B cell (primary cell): ENCODE results near the gene FBXW4. TPM values are rescaled to one million over a fixed set of nuclear protein-coding genes. Genes with fewer than 3 reads are reported as not detected.

Experiments
- ATAC-seq: fragments of 200-7000 bp; cut with Tn5 transposase; one replicate; pipeline ENCODE4 v1.10.0; 2021; ENCODE audit warnings: low read depth, mild to moderate bottlenecking, moderate number of reproducible peaks, moderate library complexity
- CTCF ChIA-PET: fragments of 350-600 bp; sonication (Branson Sonifier 250); formaldehyde crosslinking; loops from one replicate; lab custom pipeline; 2021; ENCODE audit warnings: antibody characterized with exemption, inconsistent platforms; lab: Charles Lee
- POLR2A ChIA-PET: fragments of 350-600 bp; sonication (Branson Sonifier 250); formaldehyde crosslinking; loops from one replicate; lab custom pipeline; 2021; ENCODE audit warnings: antibody characterized with exemption; lab: Charles Lee
- DNase-seq: peaks from one replicate; pipeline ENCODE4 v3.0.0; 2013
- H2AFZ ChIP-seq: 2 replicates; pipeline ENCODE4 v1.6.1; 2012; ENCODE audit warnings: mild to moderate bottlenecking, low read depth, low read length; ENCODE audit not compliant: insufficient read depth, poor library complexity, severe bottlenecking
- H3K27ac ChIP-seq, 2 donors: 1 replicate in 1 of 2; 2 replicates in 1 of 2; pipeline ENCODE4 v1.5.1; 2012 to 2013; ENCODE audit warnings: low read length in 2 of 2, mild to moderate bottlenecking in 2 of 2, moderate library complexity in 1 of 2
- H3K27me3 ChIP-seq, 4 experiments: fragments of 200-600 bp in 1 of 4; sonication (generic) in 1 of 4; replicated peaks in 1 of 4; 1 replicate in 2 of 4; 2 replicates in 2 of 4; pipeline versions ENCODE4 v1.6.1 to v1.7.0; 2013 to 2016; ENCODE audit warnings: low read length in 3 of 4, mild to moderate bottlenecking in 2 of 4, mixed read lengths in 1 of 4, moderate library complexity in 1 of 4; ENCODE audit not compliant: insufficient read depth in 4 of 4, control insufficient read depth in 3 of 4; ENCODE audit errors: control extremely low read depth in 1 of 4
- H3K36me3 ChIP-seq, 2 experiments: replicated peaks in 1 of 2; 1 replicate in 1 of 2; 2 replicates in 1 of 2; pipeline versions ENCODE4 v1.6.1 to v1.7.1; 2013; ENCODE audit warnings: low read length in 1 of 2; ENCODE audit not compliant: insufficient read depth in 2 of 2, control insufficient read depth in 1 of 2; ENCODE audit errors: control extremely low read depth in 1 of 2, extremely low read depth in 1 of 2
- H3K4me1 ChIP-seq, 2 donors: fragments of 200-600 bp in 1 of 2; sonication (generic) in 1 of 2; 1 replicate in 1 of 2; 2 replicates in 1 of 2; pipeline versions ENCODE4 v1.5.1 to v1.6.1; 2013 to 2017; ENCODE audit warnings: low read length in 2 of 2; ENCODE audit not compliant: control insufficient read depth in 2 of 2, insufficient read depth in 2 of 2
- H3K4me2 ChIP-seq: replicated peaks from 2 replicates; pipeline ENCODE3; 2012; ENCODE audit warnings: mild to moderate bottlenecking, low read depth, low read length; ENCODE audit not compliant: poor library complexity, severe bottlenecking
- H3K4me3 ChIP-seq, 5 experiments: fragments of 200-600 bp in 1 of 5; sonication (generic) in 1 of 5; 1 replicate in 3 of 5; 2 replicates in 2 of 5; pipeline versions ENCODE4 v1.5.1 to v1.7.0; 2011 to 2016; ENCODE audit warnings: low read length in 4 of 5, mild to moderate bottlenecking in 4 of 5, low read depth in 2 of 5, control low read depth in 1 of 5, moderate library complexity in 1 of 5; ENCODE audit not compliant: insufficient read depth in 1 of 5; ENCODE audit errors: control extremely low read depth in 1 of 5, extremely low read depth in 1 of 5
- H3K79me2 ChIP-seq: fragments of 200-600 bp; sonication (generic); one replicate; pipeline ENCODE4 v1.6.0; 2016; ENCODE audit warnings: low read length; ENCODE audit not compliant: control insufficient read depth, insufficient read depth
- H3K9ac ChIP-seq: fragments of 200-600 bp; sonication (generic); 2 replicates; pipeline ENCODE4 v1.6.1; 2017; ENCODE audit warnings: mild to moderate bottlenecking, low read length, moderate library complexity
- H3K9me3 ChIP-seq, 3 donors: one replicate each; pipeline versions ENCODE4 v1.6.1 to v1.7.1; 2013; ENCODE audit warnings: low read length in 2 of 3; ENCODE audit not compliant: control insufficient read depth in 2 of 3, insufficient read depth in 1 of 3; ENCODE audit errors: control extremely low read depth in 1 of 3
- H4K20me1 ChIP-seq: 2 replicates; pipeline ENCODE4 v1.6.0; 2012; ENCODE audit warnings: mild to moderate bottlenecking, low read length; ENCODE audit not compliant: insufficient read depth, control insufficient read depth, poor library complexity, severe bottlenecking
- H3K27ac Mint-ChIP-seq: one replicate; pipeline ENCODE4 v1.8.0; 2021; ENCODE audit warnings: mixed read lengths
- H3K27me3 Mint-ChIP-seq: one replicate; pipeline ENCODE4 v1.8.0; 2021; ENCODE audit warnings: mixed read lengths
- H3K4me1 Mint-ChIP-seq: one replicate; pipeline ENCODE4 v1.8.0; 2021; ENCODE audit warnings: mixed read lengths
- H3K4me3 Mint-ChIP-seq: one replicate; pipeline ENCODE4 v1.8.0; 2021; ENCODE audit warnings: mixed read lengths
- H3K9me3 Mint-ChIP-seq: one replicate; pipeline ENCODE4 v1.8.0; 2022; ENCODE audit warnings: mixed read lengths; ENCODE audit not compliant: insufficient read depth
- CTCF ChIP-seq: fragments of 200-600 bp; IDR thresholded peaks from one replicate; pipeline ENCODE4 v1.8.0; 2022; ENCODE audit warnings: antibody characterized with exemption, mild to moderate bottlenecking
- EZH2 ChIP-seq: IDR thresholded peaks from 2 replicates; pipeline ENCODE4 v1.6.1; 2012; ENCODE audit warnings: borderline replicate concordance, low read depth, mild to moderate bottlenecking, moderate library complexity, low read length; ENCODE audit not compliant: insufficient read depth, poor library complexity, severe bottlenecking
- WGBS: methylation state at CpG from one replicate; pipeline ENCODE4 v1.1.5; 2013; ENCODE audit warnings: missing lambda C conversion rate; ENCODE audit not compliant: insufficient coverage; 5-methylcytosine and 5-hydroxymethylcytosine counted together
- intact Hi-C: fragments of 100-400 bp; cut with micrococcal nuclease; formaldehyde crosslinking; loops from one replicate; pipeline ENCODE4 v1.10.0; 2022
- polyA plus RNA-seq: library from polyadenylated mRNA; depleted of rRNA; stranded (reverse); fragments of >200 nt; gene quantifications from 2 replicates; pipeline ENCODE4 v1.2.3, GENCODE V29; 2012
- total RNA-seq, 2 donors: library from RNA; stranded (reverse); fragments of 120-200 nt in 1 of 2; gene quantifications; 1 replicate in 1 of 2; 2 replicates in 1 of 2; pipeline versions ENCODE4 v1.2.3 to v1.2.4, GENCODE V29; 2013 to 2022

Gene FBXW4
- total and polyA plus RNA-seq, 2 donors (not counting 1 experiment from before 2014, with no cell fraction given) = 72.9 to 99.6 TPM

- Histone ChIP-seq H4K20me1 (no peaks in the 10 kb centered on the region), H3K9me3 (no peaks in the 10 kb centered on the region), H3K9ac (no peak overlapping the region), H3K4me2 (no peak overlapping the region), H3K4me3 (no peak overlapping the region), H3K4me1 (no peaks in the 10 kb centered on the region), H2AFZ (no peak overlapping the region), H3K27ac (no peak overlapping the region), H3K79me2 (no peaks in the 10 kb centered on the region), H3K27me3 (peaks cover 0 to 16% (median 3%) of the 10 kb centered on the region in 4 experiments), H3K36me3 (no peaks in the 10 kb centered on the region)
- Mint-ChIP-seq H3K4me3 (no peak overlapping the region), H3K4me1 (no peaks in the 10 kb centered on the region), H3K27ac (no peak overlapping the region), H3K27me3 (peaks cover 35% of the 10 kb centered on the region), H3K9me3 (no peaks in the 10 kb centered on the region)
- intact Hi-C loops = no loop called here
- ATAC-seq (no peak), DNase-seq (no peak)
- POLR2A ChIA-PET = no interaction called here
- CTCF ChIA-PET = interaction anchor here (0.6 kb wide), 1 partner anchor 1268 kb away, joined by 3 read pairs; no protein-coding TSS in a partner anchor
- WGBS = 36% methylated on average over 7 of the region's 9 CpGs
- TF ChIP-seq CTCF = no peak
- no peak for TF ChIP-seq EZH2
These were observed 15.2 kb upstream of the FBXW4 start for GRCh38 chr10:101710059-101710695.

DNA sequence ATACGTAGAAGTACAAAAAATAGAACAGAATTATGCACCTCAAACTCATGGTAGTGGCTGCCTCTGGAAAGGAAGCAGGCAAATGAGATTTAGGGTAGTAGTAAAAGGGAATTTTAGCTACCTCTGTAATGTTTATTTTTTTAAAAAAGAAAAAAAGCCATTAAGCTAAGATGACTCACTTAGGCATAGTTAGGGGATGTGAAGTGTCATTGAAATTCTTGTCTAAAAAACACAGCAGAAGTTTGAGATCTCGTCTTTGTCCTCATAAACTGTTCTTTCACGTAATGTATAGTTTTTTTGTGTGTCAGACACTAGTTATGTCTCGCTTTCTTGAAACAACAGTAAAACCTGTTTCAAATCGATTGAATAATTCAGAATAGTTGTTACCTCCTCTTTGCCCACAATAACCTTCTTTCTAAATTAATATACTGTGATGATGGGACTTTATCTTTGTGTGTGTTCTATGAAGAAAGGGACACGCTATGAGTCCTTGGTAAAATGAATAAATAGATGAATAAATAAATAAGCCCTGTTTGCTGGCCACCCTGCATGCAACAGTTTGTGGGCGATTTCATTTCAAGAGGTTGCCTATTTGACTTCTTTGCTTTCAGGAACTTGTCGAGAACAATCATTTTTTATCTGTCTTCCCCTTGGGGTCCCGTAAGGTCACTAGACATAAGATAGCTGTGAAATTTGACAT, 14.5 kb upstream of the FBXW4 start:
- Histone ChIP-seq H2AFZ (no peak overlapping the region), H3K9me3 (no peaks in the 10 kb centered on the region), H3K27ac (no peak overlapping the region), H3K9ac (no peak overlapping the region), H3K4me3 (no peak overlapping the region), H3K36me3 (no peaks in the 10 kb centered on the region), H3K27me3 (peaks cover 0 to 16% (median 3%) of the 10 kb centered on the region in 4 experiments), H3K4me2 (no peak overlapping the region), H4K20me1 (no peaks in the 10 kb centered on the region), H3K79me2 (no peaks in the 10 kb centered on the region), H3K4me1 (no peaks in the 10 kb centered on the region)
- CTCF ChIA-PET = interaction anchor here (1.0 kb wide), 1 partner anchor 8 kb away, joined by 4 read pairs; no protein-coding TSS in a partner anchor
- POLR2A ChIA-PET = no interaction called here
- intact Hi-C loops = no loop called here
- DNase-seq (no peak), ATAC-seq (no peak)
- Mint-ChIP-seq H3K4me3 (no peak overlapping the region), H3K9me3 (no peaks in the 10 kb centered on the region), H3K27me3 (peaks cover 37% of the 10 kb centered on the region), H3K27ac (no peak overlapping the region), H3K4me1 (no peaks in the 10 kb centered on the region)
- TF ChIP-seq EZH2 = no peak
- TF ChIP-seq CTCF = no peak
- 44% methylated on average over 4 of the region's 9 CpGs for WGBS
